RWPE2 (cell line): ENCODE measurements around the gene CYP4F22.
"Not testable (repeated sequence)": the region's sequence is repeated elsewhere in the genome, so short reads cannot be mapped to it uniquely, and the experiment has no call there.

Source experiments
- ATAC-seq: fragments of 200-7000 bp; cut with Tn5 transposase; 3 replicates; pipeline ENCODE4 v1.9.1; 2021; ENCODE audit warnings: low read depth
- DNase-seq: peaks from one replicate; pipeline ENCODE4 v3.0.0-alpha.2; 2020; ENCODE audit warnings: low spot score
- H3K27ac ChIP-seq: fragments of 450-650 bp; 2 replicates; pipeline ENCODE4 v1.5.1; 2017; ENCODE audit warnings: mild to moderate bottlenecking; ENCODE audit not compliant: poor library complexity, severe bottlenecking
- H3K27me3 ChIP-seq: fragments of 250-450 bp; sonication (Bioruptor Pico); 2 replicates; pipeline ENCODE4 v1.5.1; 2021; ENCODE audit warnings: mild to moderate bottlenecking, moderate library complexity; ENCODE audit not compliant: insufficient read depth, poor library complexity, severe bottlenecking
- H3K36me3 ChIP-seq: fragments of 250-450 bp; sonication (Bioruptor Pico); 2 replicates; pipeline ENCODE4 v1.5.1; 2020; ENCODE audit warnings: low read depth, mild to moderate bottlenecking, moderate library complexity
- H3K4me1 ChIP-seq: fragments of 250-450 bp; sonication (Bioruptor Pico); 2 replicates; pipeline ENCODE4 v1.5.1; 2021; ENCODE audit warnings: mild to moderate bottlenecking, moderate library complexity; ENCODE audit not compliant: insufficient read depth, poor library complexity, severe bottlenecking
- H3K4me3 ChIP-seq: fragments of 250-450 bp; sonication (Bioruptor Pico); 2 replicates; pipeline ENCODE4 v1.5.1; 2021; ENCODE audit warnings: mild to moderate bottlenecking, moderate library complexity; ENCODE audit not compliant: severe bottlenecking
- H3K9me3 ChIP-seq: fragments of 250-450 bp; sonication (Bioruptor Pico); 2 replicates; pipeline ENCODE4 v1.5.1; 2021; ENCODE audit warnings: mild to moderate bottlenecking, moderate library complexity; ENCODE audit not compliant: severe bottlenecking
- CTCF ChIP-seq: fragments of 450-650 bp; IDR thresholded peaks from one replicate; pipeline ENCODE4 v1.5.1; 2017; ENCODE audit warnings: mild to moderate bottlenecking, moderate library complexity; ENCODE audit not compliant: poor library complexity, severe bottlenecking

Gene CYP4F22

GRCh38 chr19:15589760-15590451 lies 81.6 kb downstream of the CYP4F22 start:
- no peak overlapping the region for H3K27ac ChIP-seq
- TF ChIP-seq CTCF = no peak
- no peak overlapping the region for H3K4me3 ChIP-seq
- H3K9me3 ChIP-seq = no peaks in the 10 kb centered on the region
- no peaks in the 10 kb centered on the region for H3K4me1 ChIP-seq
- ATAC-seq = no peak
- H3K27me3 ChIP-seq = no peaks in the 10 kb centered on the region
- no peak for DNase-seq
- no peaks in the 10 kb centered on the region for H3K36me3 ChIP-seq

DNA sequence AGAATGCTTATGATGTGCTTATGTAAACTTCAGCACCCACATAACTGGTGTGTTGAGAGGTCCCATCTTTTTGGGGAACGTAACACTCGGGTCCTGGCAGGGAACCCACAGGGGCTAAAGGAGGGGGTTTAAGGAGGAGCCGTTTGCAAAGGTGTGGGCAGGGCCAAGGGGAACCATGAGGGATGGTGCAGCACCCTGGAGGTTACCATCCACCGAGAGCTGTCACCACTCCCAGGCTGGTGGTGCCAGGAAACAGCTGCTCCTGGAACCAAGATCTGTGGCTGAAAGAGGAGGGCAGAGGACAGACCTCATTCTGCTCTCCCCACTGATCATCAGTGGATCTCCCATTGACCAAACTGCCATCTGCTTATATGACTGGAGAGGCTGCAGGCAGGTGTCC lies 83.5 kb downstream of the CYP4F22 start:
- TF ChIP-seq CTCF = no peak
- H3K27me3 ChIP-seq = no peaks in the 10 kb centered on the region
- H3K27ac ChIP-seq = no peak overlapping the region
- no peak overlapping the region for H3K4me3 ChIP-seq
- DNase-seq (no peak), ATAC-seq (no peak)
- no peaks in the 10 kb centered on the region for H3K36me3 ChIP-seq
- no peaks in the 10 kb centered on the region for H3K4me1 ChIP-seq
- no peaks in the 10 kb centered on the region for H3K9me3 ChIP-seq

- not testable (repeated sequence) for H3K27ac ChIP-seq, H3K36me3 ChIP-seq, H3K9me3 ChIP-seq, H3K4me3 ChIP-seq, H3K4me1 ChIP-seq, H3K27me3 ChIP-seq, ATAC-seq, DNase-seq
Measured at GRCh38 chr19:15592506-15592905, 84.2 kb downstream of the CYP4F22 start.

GRCh38 chr19:15593766-15594165 lies 85.4 kb downstream of the CYP4F22 start:
- H3K4me1 ChIP-seq, DNase-seq, H3K27ac ChIP-seq, H3K36me3 ChIP-seq, H3K9me3 ChIP-seq, ATAC-seq, H3K27me3 ChIP-seq, H3K4me3 ChIP-seq: not testable (repeated sequence)

GRCh38 chr19:15595069-15595468 lies 86.7 kb downstream of the CYP4F22 start:
- no peaks in the 10 kb centered on the region for H3K36me3 ChIP-seq
- no peaks in the 10 kb centered on the region for H3K27me3 ChIP-seq
- H3K4me1 ChIP-seq = no peaks in the 10 kb centered on the region
- no peaks in the 10 kb centered on the region for H3K9me3 ChIP-seq
- no peak for TF ChIP-seq CTCF
- no peak overlapping the region for H3K27ac ChIP-seq
- ATAC-seq = no peak
- DNase-seq = no peak
- H3K4me3 ChIP-seq = no peak overlapping the region
